Measurements from ENCODE around the gene UNC5A. TPM values are rescaled to one million over a fixed set of nuclear protein-coding genes. Genes with fewer than 3 reads are reported as not detected.

The UNC5A gene
- total and polyA plus RNA-seq, 9 of the 15 experiments (the other 6 are each of a cell fraction or from before 2014, with no cell fraction given): not detected

DNA sequence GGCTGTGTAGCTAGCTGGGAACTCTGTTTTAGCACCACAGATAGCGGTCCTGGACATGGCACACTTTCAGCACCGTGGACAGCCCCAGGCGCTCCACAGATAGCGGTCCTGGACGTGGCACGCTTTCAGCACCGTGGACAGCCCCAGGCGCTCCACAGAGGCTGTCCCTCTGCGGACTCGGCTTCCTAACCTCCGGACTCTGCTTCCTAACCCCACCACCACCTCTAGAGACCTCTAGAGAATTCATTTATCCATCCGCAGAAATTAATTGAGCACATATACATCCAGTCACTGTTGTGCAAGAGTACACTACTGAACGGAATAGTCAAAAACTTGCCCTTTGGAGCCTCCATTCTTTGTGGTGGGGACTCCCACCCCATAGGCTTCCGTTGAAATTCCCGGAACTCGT is 27.4 kb downstream of the UNC5A start (continued):
- TF ChIP-seq, protein P1, sequence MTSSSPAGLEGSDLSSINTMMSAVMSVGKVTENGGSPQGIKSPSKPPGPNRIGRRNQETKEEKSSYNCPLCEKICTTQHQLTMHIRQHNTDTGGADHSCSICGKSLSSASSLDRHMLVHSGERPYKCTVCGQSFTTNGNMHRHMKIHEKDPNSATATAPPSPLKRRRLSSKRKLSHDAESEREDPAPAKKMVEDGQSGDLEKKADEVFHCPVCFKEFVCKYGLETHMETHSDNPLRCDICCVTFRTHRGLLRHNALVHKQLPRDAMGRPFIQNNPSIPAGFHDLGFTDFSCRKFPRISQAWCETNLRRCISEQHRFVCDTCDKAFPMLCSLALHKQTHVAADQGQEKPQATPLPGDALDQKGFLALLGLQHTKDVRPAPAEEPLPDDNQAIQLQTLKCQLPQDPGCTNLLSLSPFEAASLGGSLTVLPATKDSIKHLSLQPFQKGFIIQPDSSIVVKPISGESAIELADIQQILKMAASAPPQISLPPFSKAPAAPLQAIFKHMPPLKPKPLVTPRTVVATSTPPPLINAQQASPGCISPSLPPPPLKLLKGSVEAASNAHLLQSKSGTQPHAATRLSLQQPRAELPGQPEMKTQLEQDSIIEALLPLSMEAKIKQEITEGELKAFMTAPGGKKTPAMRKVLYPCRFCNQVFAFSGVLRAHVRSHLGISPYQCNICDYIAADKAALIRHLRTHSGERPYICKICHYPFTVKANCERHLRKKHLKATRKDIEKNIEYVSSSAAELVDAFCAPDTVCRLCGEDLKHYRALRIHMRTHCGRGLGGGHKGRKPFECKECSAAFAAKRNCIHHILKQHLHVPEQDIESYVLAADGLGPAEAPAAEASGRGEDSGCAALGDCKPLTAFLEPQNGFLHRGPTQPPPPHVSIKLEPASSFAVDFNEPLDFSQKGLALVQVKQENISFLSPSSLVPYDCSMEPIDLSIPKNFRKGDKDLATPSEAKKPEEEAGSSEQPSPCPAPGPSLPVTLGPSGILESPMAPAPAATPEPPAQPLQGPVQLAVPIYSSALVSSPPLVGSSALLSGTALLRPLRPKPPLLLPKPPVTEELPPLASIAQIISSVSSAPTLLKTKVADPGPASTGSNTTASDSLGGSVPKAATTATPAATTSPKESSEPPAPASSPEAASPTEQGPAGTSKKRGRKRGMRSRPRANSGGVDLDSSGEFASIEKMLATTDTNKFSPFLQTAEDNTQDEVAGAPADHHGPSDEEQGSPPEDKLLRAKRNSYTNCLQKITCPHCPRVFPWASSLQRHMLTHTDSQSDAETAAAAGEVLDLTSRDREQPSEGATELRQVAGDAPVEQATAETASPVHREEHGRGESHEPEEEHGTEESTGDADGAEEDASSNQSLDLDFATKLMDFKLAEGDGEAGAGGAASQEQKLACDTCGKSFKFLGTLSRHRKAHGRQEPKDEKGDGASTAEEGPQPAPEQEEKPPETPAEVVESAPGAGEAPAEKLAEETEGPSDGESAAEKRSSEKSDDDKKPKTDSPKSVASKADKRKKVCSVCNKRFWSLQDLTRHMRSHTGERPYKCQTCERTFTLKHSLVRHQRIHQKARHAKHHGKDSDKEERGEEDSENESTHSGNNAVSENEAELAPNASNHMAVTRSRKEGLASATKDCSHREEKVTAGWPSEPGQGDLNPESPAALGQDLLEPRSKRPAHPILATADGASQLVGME (CRISPR knock-in tag; IDR thresholded peaks at IDR 0.05): no peak
- TF ChIP-seq ZNF354B (CRISPR knock-in tag; IDR thresholded peaks at IDR 0.05): no peak
- TF ChIP-seq, protein P2, sequence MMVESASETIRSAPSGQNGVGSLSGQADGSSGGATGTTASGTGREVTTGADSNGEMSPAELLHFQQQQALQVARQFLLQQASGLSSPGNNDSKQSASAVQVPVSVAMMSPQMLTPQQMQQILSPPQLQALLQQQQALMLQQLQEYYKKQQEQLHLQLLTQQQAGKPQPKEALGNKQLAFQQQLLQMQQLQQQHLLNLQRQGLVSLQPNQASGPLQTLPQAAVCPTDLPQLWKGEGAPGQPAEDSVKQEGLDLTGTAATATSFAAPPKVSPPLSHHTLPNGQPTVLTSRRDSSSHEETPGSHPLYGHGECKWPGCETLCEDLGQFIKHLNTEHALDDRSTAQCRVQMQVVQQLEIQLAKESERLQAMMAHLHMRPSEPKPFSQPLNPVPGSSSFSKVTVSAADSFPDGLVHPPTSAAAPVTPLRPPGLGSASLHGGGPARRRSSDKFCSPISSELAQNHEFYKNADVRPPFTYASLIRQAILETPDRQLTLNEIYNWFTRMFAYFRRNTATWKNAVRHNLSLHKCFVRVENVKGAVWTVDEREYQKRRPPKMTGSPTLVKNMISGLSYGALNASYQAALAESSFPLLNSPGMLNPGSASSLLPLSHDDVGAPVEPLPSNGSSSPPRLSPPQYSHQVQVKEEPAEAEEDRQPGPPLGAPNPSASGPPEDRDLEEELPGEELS (CRISPR knock-in tag; IDR thresholded peaks at IDR 0.05; ENCODE audit: borderline replicate concordance): peak; percentile 99
- peak; percentile 88 for TF ChIP-seq ZNF668 (CRISPR knock-in tag; IDR thresholded peaks at IDR 0.05)
- no peak for TF ChIP-seq ELK3 (CRISPR knock-in tag; IDR thresholded peaks at IDR 0.05)
- TF ChIP-seq HINFP (tag; conservative IDR thresholded peaks at IDR 0.05; ENCODE audit: low read depth): peak; percentile 82
- no peak for TF ChIP-seq THAP7 (CRISPR knock-in tag; IDR thresholded peaks at IDR 0.05)
- TF ChIP-seq, protein P3, sequence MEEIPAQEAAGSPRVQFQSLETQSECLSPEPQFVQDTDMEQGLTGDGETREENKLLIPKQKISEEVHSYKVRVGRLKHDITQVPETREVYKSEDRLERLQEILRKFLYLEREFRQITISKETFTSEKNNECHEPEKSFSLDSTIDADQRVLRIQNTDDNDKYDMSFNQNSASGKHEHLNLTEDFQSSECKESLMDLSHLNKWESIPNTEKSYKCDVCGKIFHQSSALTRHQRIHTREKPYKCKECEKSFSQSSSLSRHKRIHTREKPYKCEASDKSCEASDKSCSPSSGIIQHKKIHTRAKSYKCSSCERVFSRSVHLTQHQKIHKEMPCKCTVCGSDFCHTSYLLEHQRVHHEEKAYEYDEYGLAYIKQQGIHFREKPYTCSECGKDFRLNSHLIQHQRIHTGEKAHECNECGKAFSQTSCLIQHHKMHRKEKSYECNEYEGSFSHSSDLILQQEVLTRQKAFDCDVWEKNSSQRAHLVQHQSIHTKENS (CRISPR knock-in tag; IDR thresholded peaks at IDR 0.05): no peak
- no peak for TF ChIP-seq PHTF2 (CRISPR knock-in tag; IDR thresholded peaks at IDR 0.05)
- no peak for TF ChIP-seq ZNF561 (CRISPR knock-in tag; conservative IDR thresholded peaks at IDR 0.05)
- no peak for TF ChIP-seq CCNT2 (IDR thresholded peaks at IDR 0.05; ENCODE audit: borderline replicate concordance, extremely low read depth, insufficient read length, low read depth, low read length)
